OCI-LY1 (cell line): ENCODE measurements around the gene RASA3.

Source experiments
- H2AFZ ChIP-seq: fragments of 200-600 bp; sonication (generic), shearing (Covaris generic); 2 replicates; pipeline ENCODE4 v1.6.0; 2014; ENCODE audit warnings: antibody characterized with exemption, mild to moderate bottlenecking, low read length
- H3F3A ChIP-seq: fragments of 200-600 bp; sonication (generic), shearing (Covaris generic); 2 replicates; pipeline ENCODE4 v1.6.0; 2014; ENCODE audit warnings: mild to moderate bottlenecking, antibody characterized with exemption, low read length, moderate library complexity; ENCODE audit not compliant: insufficient read depth
- H3K27ac ChIP-seq: fragments of 200-600 bp; sonication (generic); 2 replicates; pipeline ENCODE4 v1.5.1; 2014; ENCODE audit warnings: low read length, mixed run types, mild to moderate bottlenecking, low read depth; ENCODE audit not compliant: poor library complexity, severe bottlenecking
- H3K27me3 ChIP-seq: fragments of 200-600 bp; sonication (generic); 2 replicates; pipeline ENCODE4 v1.6.0; 2014; ENCODE audit warnings: antibody characterized with exemption, mild to moderate bottlenecking, low read length, moderate library complexity; ENCODE audit not compliant: insufficient read depth
- H3K36me3 ChIP-seq: fragments of 200-600 bp; sonication (generic); 2 replicates; pipeline ENCODE4 v1.6.1; 2014; ENCODE audit warnings: mild to moderate bottlenecking, antibody characterized with exemption, low read length, moderate library complexity, mixed read lengths; ENCODE audit not compliant: insufficient read depth
- H3K4me1 ChIP-seq: fragments of 200-600 bp; sonication (generic); 2 replicates; pipeline ENCODE4 v1.5.1; 2014; ENCODE audit warnings: mild to moderate bottlenecking, low read length, moderate library complexity; ENCODE audit not compliant: insufficient read depth, severe bottlenecking
- H3K4me2 ChIP-seq: fragments of 200-600 bp; sonication (generic), shearing (Covaris generic); 2 replicates; pipeline ENCODE4 v1.6.1; 2014; ENCODE audit warnings: low read length
- H3K4me3 ChIP-seq: fragments of 200-600 bp; sonication (generic); 2 replicates; pipeline ENCODE4 v1.5.1; 2014; ENCODE audit warnings: low read length, low read depth, mild to moderate bottlenecking, mixed read lengths; ENCODE audit not compliant: poor library complexity, severe bottlenecking
- H3K79me2 ChIP-seq: fragments of 200-600 bp; shearing (Covaris generic); 2 replicates; pipeline ENCODE4 v1.6.1; 2016; ENCODE audit warnings: mixed run types, low read length, mixed read lengths; ENCODE audit not compliant: insufficient read depth
- H3K9ac ChIP-seq: fragments of 200-600 bp; sonication (generic), shearing (Covaris generic); 2 replicates; pipeline ENCODE4 v1.6.1; 2014; ENCODE audit warnings: mild to moderate bottlenecking, low read length, mixed read lengths
- H3K9me2 ChIP-seq: fragments of 200-600 bp; sonication (generic), shearing (Covaris generic); 2 replicates; pipeline ENCODE4 v1.6.1; 2014; ENCODE audit warnings: low read depth, mild to moderate bottlenecking, low read length, mixed read lengths
- H3K9me3 ChIP-seq: fragments of 200-600 bp; shearing (Covaris generic); 2 replicates; pipeline ENCODE4 v1.6.1; 2014; ENCODE audit warnings: low read length, mixed read lengths
- H4K20me1 ChIP-seq: fragments of 200-600 bp; sonication (generic), shearing (Covaris generic); 2 replicates; pipeline ENCODE4 v1.6.0; 2016; ENCODE audit warnings: mild to moderate bottlenecking, low read length; ENCODE audit not compliant: insufficient read depth
- CTCF ChIP-seq: fragments of 200-600 bp; sonication (generic), shearing (Covaris generic); IDR thresholded peaks from 2 replicates; pipeline ENCODE4 v1.5.1; 2017; ENCODE audit warnings: mild to moderate bottlenecking, antibody characterized with exemption, low read length, moderate library complexity, mixed read lengths
- EZH2 ChIP-seq: fragments of 200-600 bp; sonication (generic), shearing (Covaris generic); IDR thresholded peaks from 2 replicates; pipeline ENCODE4 v1.8.0; 2017; ENCODE audit warnings: borderline replicate concordance, mixed run types, mild to moderate bottlenecking, antibody characterized with exemption, low read length, moderate library complexity, mixed read lengths

Gene RASA3

GRCh38 chr13:114034481-114034891 is 97.9 kb downstream of the RASA3 start:
- H2AFZ ChIP-seq: no peak overlapping the region
- H3K9ac ChIP-seq: no peak overlapping the region
- no peak overlapping the region for H3K4me3 ChIP-seq
- no peaks in the 10 kb centered on the region for H3K79me2 ChIP-seq
- no peak overlapping the region for H3K4me2 ChIP-seq
- no peak overlapping the region for H3K27ac ChIP-seq
- H3K27me3 ChIP-seq: no peaks in the 10 kb centered on the region; the same call in 1 of the 2 replicates
- H3K9me2 ChIP-seq: no peaks in the 10 kb centered on the region
- no peaks in the 10 kb centered on the region for H3F3A ChIP-seq
- TF ChIP-seq CTCF (no peak), EZH2 (no peak)
- H3K36me3 ChIP-seq: no peaks in the 10 kb centered on the region
- no peaks in the 10 kb centered on the region for H3K4me1 ChIP-seq
- H4K20me1 ChIP-seq: no peaks in the 10 kb centered on the region
- H3K9me3 ChIP-seq: no peaks in the 10 kb centered on the region

GRCh38 chr13:114033541-114034315 is 98.7 kb downstream of the RASA3 start:
- Histone ChIP-seq H4K20me1 (no peaks in the 10 kb centered on the region), H3K9me2 (no peaks in the 10 kb centered on the region), H3K36me3 (no peaks in the 10 kb centered on the region), H3K27me3 (no peaks in the 10 kb centered on the region; the same call in 1 of the 2 replicates), H2AFZ (no peak overlapping the region), H3K4me2 (no peak overlapping the region), H3K4me3 (no peak overlapping the region), H3K27ac (no peak overlapping the region), H3F3A (no peaks in the 10 kb centered on the region), H3K9ac (no peak overlapping the region), H3K9me3 (no peaks in the 10 kb centered on the region), H3K79me2 (no peaks in the 10 kb centered on the region), H3K4me1 (no peaks in the 10 kb centered on the region)
- no peak for TF ChIP-seq EZH2
- TF ChIP-seq CTCF: no peak

GRCh38 chr13:114032126-114032799 is 100.2 kb downstream of the RASA3 start:
- Histone ChIP-seq H3K4me1 (peaks cover 10% of the 10 kb centered on the region), H3K79me2 (no peaks in the 10 kb centered on the region), H3K9ac (no peak overlapping the region)

More at GRCh38 chr13:114032126-114032799, 100.2 kb downstream of the RASA3 start:
- Histone ChIP-seq H3K9me2 (no peaks in the 10 kb centered on the region), H2AFZ (no peak overlapping the region), H3K36me3 (no peaks in the 10 kb centered on the region), H4K20me1 (no peaks in the 10 kb centered on the region), H3F3A (no peaks in the 10 kb centered on the region), H3K9me3 (no peaks in the 10 kb centered on the region), H3K4me3 (no peak overlapping the region), H3K27me3 (no peaks in the 10 kb centered on the region; the same call in 1 of the 2 replicates), H3K27ac (no peak overlapping the region), H3K4me2 (no peak overlapping the region)
- TF ChIP-seq EZH2 (no peak), CTCF (no peak)
